ENCODE measurements around the gene IFI44. TPM values are rescaled to one million over a fixed set of nuclear protein-coding genes. Genes with fewer than 3 reads are reported as not detected.

The IFI44 gene
- polyA plus RNA-seq, 3 donors: 23.0 to 48.1 (median 35.5) TPM

DNA sequence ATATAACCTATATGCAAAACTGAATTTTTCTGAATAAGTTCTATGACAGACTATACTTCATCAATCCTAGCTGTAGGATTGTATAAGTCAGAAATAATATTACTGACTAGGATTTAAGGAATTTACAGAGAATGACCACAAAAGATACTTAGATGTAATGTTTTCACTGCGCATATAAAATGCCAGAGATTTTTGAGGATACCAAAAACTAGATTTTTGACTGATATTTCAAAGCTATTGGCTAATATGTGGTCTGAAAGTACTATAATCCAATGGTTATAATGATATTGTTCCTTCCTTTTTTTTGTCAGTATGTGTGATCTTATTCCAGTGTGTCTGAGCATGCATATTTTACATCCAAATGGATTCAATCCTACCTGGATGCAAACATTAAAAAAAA, 46.4 kb upstream of the IFI44 start:
- H3K9me3 ChIP-seq (replicated peaks in 1 of 2; ENCODE audit: control insufficient read depth in 1 of 2, insufficient read depth in 1 of 2, low read length in 2 of 2): no peaks in the 10 kb centered on the region
- H3K36me3 Mint-ChIP-seq: no peaks in the 10 kb centered on the region
- H3K27me3 ChIP-seq (ENCODE audit: control insufficient read depth in 2 of 2, insufficient read depth in 2 of 2, low read length in 2 of 2): no peaks in the 10 kb centered on the region
- H3K79me2 ChIP-seq (ENCODE audit: insufficient read depth, low read length): no peaks in the 10 kb centered on the region
- intact Hi-C loops (cut with micrococcal nuclease): loop anchor here in 1 of 2 donors (10.0 kb wide), 1 partner anchor 468 kb away; no protein-coding TSS in a partner anchor
- no peak overlapping the region for H3K4me3 Mint-ChIP-seq
- H3K27me3 Mint-ChIP-seq (ENCODE audit: low read depth in 3 of 3): peaks cover 0 to 4% (median 0%) of the 10 kb centered on the region in 3 donors
- no peak overlapping the region for H2AFZ ChIP-seq (ENCODE audit: insufficient read depth, low read depth, low read length, poor library complexity, severe bottlenecking)
- no peak overlapping the region for H3K27ac ChIP-seq (ENCODE audit: low read depth in 1 of 2, low read length in 2 of 2)
- TF ChIP-seq CTCF (IDR thresholded peaks at IDR 0.05): no peak
- no peaks in the 10 kb centered on the region for H3K9me3 Mint-ChIP-seq
- no peaks in the 10 kb centered on the region for H4K20me1 ChIP-seq (ENCODE audit: insufficient read depth, low read length)
- no peaks in the 10 kb centered on the region for H3K36me3 ChIP-seq (replicated peaks in 1 of 2; ENCODE audit: control insufficient read depth in 1 of 2, insufficient read depth in 2 of 2, low read length in 2 of 2)
- H3K9ac ChIP-seq (ENCODE audit: insufficient read depth, low read length, poor library complexity, severe bottlenecking): no peak overlapping the region
- H3K4me1 Mint-ChIP-seq: no peaks in the 10 kb centered on the region
- no CpG with 5 or more reads among the region's 1 CpG for WGBS (ENCODE audit: insufficient coverage)
- H3K4me2 ChIP-seq (replicated peaks; ENCODE audit: extremely low read depth, low read length, poor library complexity, severe bottlenecking): no peak overlapping the region
- no peak for DNase-seq
- H3K27ac Mint-ChIP-seq: no peak overlapping the region
- H3K4me1 ChIP-seq (ENCODE audit: control insufficient read depth in 1 of 2, insufficient read depth in 2 of 2, low read length in 2 of 2): no peaks in the 10 kb centered on the region
- H3K4me3 ChIP-seq (replicated peaks in 1 of 3; ENCODE audit: low read depth in 2 of 3, low read length in 3 of 3): no peak overlapping the region

DNA sequence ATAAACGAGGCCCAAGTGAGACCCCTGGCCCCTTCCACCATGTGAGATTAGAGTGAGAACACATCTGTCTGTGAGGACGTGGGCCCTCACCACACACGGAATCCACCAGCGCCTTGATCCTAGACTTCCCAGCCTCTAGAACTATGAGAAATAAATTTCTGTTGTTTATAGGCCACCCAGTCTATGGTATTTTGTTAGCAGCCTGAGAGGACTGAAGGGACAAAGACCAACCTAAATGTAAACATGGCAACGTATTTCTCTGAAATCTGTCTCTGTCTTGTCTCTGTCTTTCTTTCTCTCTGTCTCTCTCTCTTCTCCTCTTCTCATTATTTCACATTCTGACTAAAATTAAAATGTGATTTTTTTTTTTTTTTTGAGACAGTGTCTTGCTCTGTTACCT, 45.0 kb upstream of the IFI44 start:
- no peaks in the 10 kb centered on the region for H3K79me2 ChIP-seq (ENCODE audit: insufficient read depth, low read length)
- Mint-ChIP-seq H3K9me3 (no peaks in the 10 kb centered on the region), H3K4me1 (no peaks in the 10 kb centered on the region), H3K27me3 (ENCODE audit: low read depth in 3 of 3) (peaks cover under 1 to 4% (median under 1%) of the 10 kb centered on the region in 3 donors), H3K27ac (no peak overlapping the region), H3K4me3 (no peak overlapping the region), H3K36me3 (no peaks in the 10 kb centered on the region)
- H3K9me3 ChIP-seq (replicated peaks in 1 of 2; ENCODE audit: control insufficient read depth in 1 of 2, insufficient read depth in 1 of 2, low read length in 2 of 2): no peaks in the 10 kb centered on the region
- H4K20me1 ChIP-seq (ENCODE audit: insufficient read depth, low read length): no peaks in the 10 kb centered on the region
- H3K27ac ChIP-seq (ENCODE audit: low read depth in 1 of 2, low read length in 2 of 2): no peak overlapping the region
- intact Hi-C loops (cut with micrococcal nuclease): loop anchor here in 1 of 2 donors (10.0 kb wide), 1 partner anchor 470 kb away; no protein-coding TSS in a partner anchor
- DNase-seq: no peak
- TF ChIP-seq CTCF (IDR thresholded peaks at IDR 0.05): no peak
- no peaks in the 10 kb centered on the region for H3K27me3 ChIP-seq (ENCODE audit: control insufficient read depth in 2 of 2, insufficient read depth in 2 of 2, low read length in 2 of 2)
- no CpG with 5 or more reads among the region's 5 CpGs for WGBS (ENCODE audit: insufficient coverage)
- no peaks in the 10 kb centered on the region for H3K36me3 ChIP-seq (replicated peaks in 1 of 2; ENCODE audit: control insufficient read depth in 1 of 2, insufficient read depth in 2 of 2, low read length in 2 of 2)
- no peak overlapping the region for H3K4me2 ChIP-seq (replicated peaks; ENCODE audit: extremely low read depth, low read length, poor library complexity, severe bottlenecking)
- H2AFZ ChIP-seq (ENCODE audit: insufficient read depth, low read depth, low read length, poor library complexity, severe bottlenecking): no peak overlapping the region
- no peak overlapping the region for H3K9ac ChIP-seq (ENCODE audit: insufficient read depth, low read length, poor library complexity, severe bottlenecking)
- H3K4me1 ChIP-seq (ENCODE audit: control insufficient read depth in 1 of 2, insufficient read depth in 2 of 2, low read length in 2 of 2): no peaks in the 10 kb centered on the region
- H3K4me3 ChIP-seq (replicated peaks in 1 of 3; ENCODE audit: low read depth in 2 of 3, low read length in 3 of 3): no peak overlapping the region
